Measurements from ENCODE around the gene ARFGAP2.

Gene ARFGAP2

GRCh38 chr11:47163898-47164297, 12.8 kb downstream of the ARFGAP2 start:
- Histone ChIP-seq H3K27ac (ENCODE audit: low read length) (no peak overlapping the region), H3F3A (ENCODE audit: insufficient read depth, low read length) (0 out of 2 replicates have a peak, but pooled peaks cover 5% of the 10 kb centered on the region), H3K27me3 (replicated peaks; ENCODE audit: insufficient read depth, low read length) (no peaks in the 10 kb centered on the region), H3K9ac (ENCODE audit: low read length) (no peak overlapping the region), H3K9me2 (replicated peaks; ENCODE audit: insufficient read depth, low read length) (no peaks in the 10 kb centered on the region), H4K20me1 (ENCODE audit: insufficient read depth, low read length) (no peaks in the 10 kb centered on the region), H3K4me1 (ENCODE audit: low read length) (no peaks in the 10 kb centered on the region), H3K79me2 (ENCODE audit: low read length) (peaks cover 26% of the 10 kb centered on the region), H3K4me3 (ENCODE audit: low read length) (no peak overlapping the region), H3K9me3 (replicated peaks; ENCODE audit: insufficient read depth, low read length) (no peaks in the 10 kb centered on the region), H3K36me3 (replicated peaks; ENCODE audit: insufficient read depth, low read length) (peaks cover 6% of the 10 kb centered on the region), H3K4me2 (ENCODE audit: low read depth, low read length) (no peak overlapping the region), H2AFZ (ENCODE audit: low read length) (no peak overlapping the region)
- TF ChIP-seq EZH2phosphoT487 (IDR thresholded peaks at IDR 0.05; ENCODE audit: low read length), result no peak
- no peak for TF ChIP-seq CTCF (IDR thresholded peaks at IDR 0.05; ENCODE audit: low read length)
- no peak for TF ChIP-seq EZH2 (optimal IDR thresholded peaks at IDR 0.05; ENCODE audit: low read depth, low read length)
- DNase-seq, result no peak

- H3K4me3 ChIP-seq (ENCODE audit: low read length), result no peak overlapping the region
- TF ChIP-seq CTCF (IDR thresholded peaks at IDR 0.05; ENCODE audit: low read length) (no peak), EZH2 (optimal IDR thresholded peaks at IDR 0.05; ENCODE audit: low read depth, low read length) (no peak), EZH2phosphoT487 (IDR thresholded peaks at IDR 0.05; ENCODE audit: low read length) (no peak)
- no peak overlapping the region for H3K4me2 ChIP-seq (ENCODE audit: low read depth, low read length)
- H2AFZ ChIP-seq (ENCODE audit: low read length), result no peak overlapping the region
- no peaks in the 10 kb centered on the region for H3K27me3 ChIP-seq (replicated peaks; ENCODE audit: insufficient read depth, low read length)
- H3K9me3 ChIP-seq (replicated peaks; ENCODE audit: insufficient read depth, low read length), result no peaks in the 10 kb centered on the region
- H3K36me3 ChIP-seq (replicated peaks; ENCODE audit: insufficient read depth, low read length), result peaks cover 6% of the 10 kb centered on the region
- H4K20me1 ChIP-seq (ENCODE audit: insufficient read depth, low read length), result no peaks in the 10 kb centered on the region
- H3K27ac ChIP-seq (ENCODE audit: low read length), result no peak overlapping the region
- DNase-seq, result no peak
- peaks cover 19% of the 10 kb centered on the region for H3K79me2 ChIP-seq (ENCODE audit: low read length)
- H3F3A ChIP-seq (ENCODE audit: insufficient read depth, low read length), result 0 out of 2 replicates have a peak, but pooled peaks cover 5% of the 10 kb centered on the region
- no peak overlapping the region for H3K9ac ChIP-seq (ENCODE audit: low read length)
- H3K9me2 ChIP-seq (replicated peaks; ENCODE audit: insufficient read depth, low read length), result no peaks in the 10 kb centered on the region
- no peaks in the 10 kb centered on the region for H3K4me1 ChIP-seq (ENCODE audit: low read length)
These were observed 13.5 kb downstream of the ARFGAP2 start for GRCh38 chr11:47163193-47163592.

DNA sequence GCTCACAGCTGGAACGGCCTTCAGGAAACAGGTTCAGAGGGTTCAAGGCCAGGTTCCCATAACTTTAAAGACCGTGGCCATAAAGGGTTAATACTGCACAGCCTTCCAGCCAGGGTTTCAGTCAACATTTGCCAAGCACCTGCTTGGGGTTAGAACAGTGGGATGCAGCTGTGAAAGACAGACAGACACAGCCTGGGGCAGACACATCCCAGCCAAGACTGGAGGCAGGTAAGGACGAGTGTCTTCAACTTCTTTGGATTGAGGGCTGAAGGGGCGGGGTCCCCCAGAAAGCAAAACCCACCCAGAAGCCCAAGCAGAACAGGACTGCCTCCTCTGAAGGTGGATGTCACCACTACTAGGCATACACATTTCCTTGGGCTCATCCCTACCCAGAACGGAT, 14.3 kb downstream of the ARFGAP2 start:
- H2AFZ ChIP-seq (ENCODE audit: low read length), result no peak overlapping the region
- no peaks in the 10 kb centered on the region for H3K27me3 ChIP-seq (replicated peaks; ENCODE audit: insufficient read depth, low read length)
- 0 out of 2 replicates have a peak, but pooled peaks cover 5% of the 10 kb centered on the region for H3F3A ChIP-seq (ENCODE audit: insufficient read depth, low read length)
- no peak overlapping the region for H3K27ac ChIP-seq (ENCODE audit: low read length)
- H3K4me1 ChIP-seq (ENCODE audit: low read length), result no peaks in the 10 kb centered on the region
- no peak overlapping the region for H3K9ac ChIP-seq (ENCODE audit: low read length)
- H3K4me2 ChIP-seq (ENCODE audit: low read depth, low read length), result no peak overlapping the region
- TF ChIP-seq EZH2 (optimal IDR thresholded peaks at IDR 0.05; ENCODE audit: low read depth, low read length) (no peak), CTCF (IDR thresholded peaks at IDR 0.05; ENCODE audit: low read length) (no peak), EZH2phosphoT487 (IDR thresholded peaks at IDR 0.05; ENCODE audit: low read length) (no peak)
- H3K79me2 ChIP-seq (ENCODE audit: low read length), result peaks cover 11% of the 10 kb centered on the region
- H3K36me3 ChIP-seq (replicated peaks; ENCODE audit: insufficient read depth, low read length), result peaks cover 6% of the 10 kb centered on the region
- no peaks in the 10 kb centered on the region for H3K9me3 ChIP-seq (replicated peaks; ENCODE audit: insufficient read depth, low read length)
- H3K4me3 ChIP-seq (ENCODE audit: low read length), result no peak overlapping the region
- H4K20me1 ChIP-seq (ENCODE audit: insufficient read depth, low read length), result no peaks in the 10 kb centered on the region
- H3K9me2 ChIP-seq (replicated peaks; ENCODE audit: insufficient read depth, low read length), result no peaks in the 10 kb centered on the region
- DNase-seq, result no peak
